Smooth muscle cell of the brain vasculature (primary cell): ENCODE measurements around the gene PRUNE1.
A peak's percentile ranks its signal among the peaks of the same experiment; 100 is the strongest.

Source experiments
- DNase-seq: peaks from one replicate; pipeline ENCODE4 v3.0.0-alpha.2; 2012; ENCODE audit warnings: low read depth, low spot score

Gene PRUNE1

GRCh38 chr1:151008244-151009205 lies at the start of gene PRUNE1:
PRUNE1 (plus strand) TSS chr1:151008449; CDS start chr1:151008633, 184 bp downstream.
- peak; percentile 92 for DNase-seq

- DNase-seq, result no peak
Observed at GRCh38 chr1:150960646-150961045, 47.6 kb upstream of the PRUNE1 start.

GRCh38 chr1:150961756-150962155 lies 46.5 kb upstream of the PRUNE1 start:
- no peak for DNase-seq

GRCh38 chr1:150963321-150964163 lies 44.7 kb upstream of the PRUNE1 start:
- DNase-seq, result no peak

- DNase-seq, result no peak
Observed at GRCh38 chr1:150964164-150964489, 44.1 kb upstream of the PRUNE1 start.

GRCh38 chr1:150965605-150966004 lies 42.6 kb upstream of the PRUNE1 start:
- no peak for DNase-seq

GRCh38 chr1:150966011-150966410 lies 42.2 kb upstream of the PRUNE1 start:
- no peak for DNase-seq

GRCh38 chr1:150967936-150968335 lies 40.3 kb upstream of the PRUNE1 start:
- no peak for DNase-seq

GRCh38 chr1:150968491-150968890 lies 39.8 kb upstream of the PRUNE1 start:
- DNase-seq, result no peak

GRCh38 chr1:150969626-150970025 lies 38.6 kb upstream of the PRUNE1 start:
- DNase-seq, result no peak

- no peak for DNase-seq
Observed at GRCh38 chr1:150970808-150971582, 37.3 kb upstream of the PRUNE1 start.

GRCh38 chr1:150971583-150972416 lies 36.4 kb upstream of the PRUNE1 start:
- no peak for DNase-seq

GRCh38 chr1:150972417-150972940 lies 35.8 kb upstream of the PRUNE1 start:
- no peak for DNase-seq

GRCh38 chr1:150973258-150973835 lies 34.9 kb upstream of the PRUNE1 start:
- no peak for DNase-seq

GRCh38 chr1:150973836-150974579 lies 34.2 kb upstream of the PRUNE1 start:
- no peak for DNase-seq

- DNase-seq, result no peak
Observed at GRCh38 chr1:150974580-150975478, 33.4 kb upstream of the PRUNE1 start, which contains the start of gene CERS2. CERS2 (minus strand) TSS chr1:150974835; CDS start chr1:150969090, 5,745 bp downstream.

- no peak for DNase-seq
Observed at GRCh38 chr1:150976401-150976821, 31.8 kb upstream of the PRUNE1 start.
